Skeletal muscle tissue (tissue), 4 donors: ENCODE results near the gene SURF1. TPM values are rescaled to one million over a fixed set of nuclear protein-coding genes. Genes with fewer than 3 reads are reported as not detected.
A peak's percentile ranks its signal among the peaks of the same experiment; 100 is the strongest.

Source experiments
- H3K27ac ChIP-seq: one replicate; pipeline ENCODE4 v1.7.0; 2013; ENCODE audit warnings: mild to moderate bottlenecking, low read depth, low read length, inconsistent platforms
- H3K27me3 ChIP-seq, 3 donors: one replicate each; pipeline ENCODE4 v1.7.0; 2013; ENCODE audit warnings: low read length in 3 of 3; ENCODE audit not compliant: control insufficient read depth in 3 of 3, insufficient read depth in 3 of 3
- H3K36me3 ChIP-seq, 3 donors: one replicate each; pipeline ENCODE4 v1.7.0; 2013; ENCODE audit warnings: low read length in 3 of 3; ENCODE audit not compliant: control insufficient read depth in 3 of 3, insufficient read depth in 3 of 3
- H3K4me1 ChIP-seq, 3 donors: one replicate each; pipeline ENCODE4 v1.7.0; 2013; ENCODE audit warnings: low read length in 3 of 3, mild to moderate bottlenecking in 3 of 3; ENCODE audit not compliant: control insufficient read depth in 3 of 3, insufficient read depth in 3 of 3
- H3K4me3 ChIP-seq, 3 donors: one replicate each; pipeline ENCODE4 v1.7.0; 2013; ENCODE audit warnings: low read length in 3 of 3
- H3K9ac ChIP-seq, 3 donors: one replicate each; pipeline ENCODE4 v1.7.0; 2013; ENCODE audit warnings: low read length in 3 of 3, mild to moderate bottlenecking in 3 of 3, moderate library complexity in 2 of 3, low read depth in 1 of 3
- H3K9me3 ChIP-seq, 3 donors: one replicate each; pipeline ENCODE4 v1.7.0; 2013; ENCODE audit warnings: low read length in 3 of 3; ENCODE audit not compliant: control insufficient read depth in 3 of 3
- total RNA-seq: library from RNA; depleted of rRNA; stranded (reverse); fragments of >200 nt; gene quantifications from one replicate; pipeline ENCODE4 v1.2.3, GENCODE V29; 2014
- donor health status: Osteomylitis.

SURF1 gene
- total RNA-seq, 1 donor from 2014 or later, result 24.5 TPM

GRCh38 chr9:133354766-133355165 is 1.5 kb downstream of the SURF1 start:
- H3K9ac ChIP-seq, result peak overlapping the region; percentile 45 to 91 (median 47)
- no peak overlapping the region for H3K27ac ChIP-seq
- H3K36me3 ChIP-seq, result peaks cover 46 to 57% (median 47%) of the 10 kb centered on the region in 3 donors
- no peaks in the 10 kb centered on the region for H3K27me3 ChIP-seq
- no peaks in the 10 kb centered on the region for H3K9me3 ChIP-seq
- H3K4me1 ChIP-seq, result peaks cover 28 to 53% (median 37%) of the 10 kb centered on the region in 3 donors
- no peak overlapping the region for H3K4me3 ChIP-seq

DNA sequence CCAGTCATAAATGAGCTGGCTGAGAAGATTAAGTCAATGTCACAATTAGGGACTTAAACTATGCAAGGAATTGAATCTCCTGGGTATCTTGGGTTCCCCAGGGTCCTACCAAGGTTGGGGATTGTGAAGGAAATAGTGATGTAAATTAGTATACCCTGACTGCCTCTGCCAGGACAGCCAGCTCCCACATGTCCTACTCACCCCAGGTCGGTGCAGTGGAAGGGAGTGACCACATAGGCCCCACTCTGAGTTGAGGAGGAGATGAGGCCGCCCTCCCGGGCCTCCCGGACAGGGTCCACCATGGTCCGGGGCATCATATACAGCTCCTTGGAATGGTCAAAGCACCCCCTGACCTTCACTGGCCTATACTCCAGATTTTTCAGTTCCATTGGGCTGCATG is 2.7 kb downstream of the SURF1 start:
- peaks cover 50 to 63% (median 53%) of the 10 kb centered on the region in 3 donors for H3K36me3 ChIP-seq
- no peak overlapping the region for H3K27ac ChIP-seq
- H3K9ac ChIP-seq, result peak overlapping the region in 2 of 3 donors; percentile 25 to 35
- H3K4me1 ChIP-seq, result peaks cover 37 to 59% (median 46%) of the 10 kb centered on the region in 3 donors
- no peak overlapping the region for H3K4me3 ChIP-seq
- no peaks in the 10 kb centered on the region for H3K27me3 ChIP-seq
- H3K9me3 ChIP-seq, result no peaks in the 10 kb centered on the region

- peak overlapping the region in 1 of 3 donors; percentile 2 for H3K9ac ChIP-seq
- no peaks in the 10 kb centered on the region for H3K27me3 ChIP-seq
- H3K4me1 ChIP-seq, result peaks cover 36 to 57% (median 42%) of the 10 kb centered on the region in 3 donors
- H3K4me3 ChIP-seq, result no peak overlapping the region
- no peaks in the 10 kb centered on the region for H3K9me3 ChIP-seq
- peaks cover 50 to 59% (median 53%) of the 10 kb centered on the region in 3 donors for H3K36me3 ChIP-seq
- H3K27ac ChIP-seq, result no peak overlapping the region
Observed at GRCh38 chr9:133352635-133353340, 3.5 kb downstream of the SURF1 start.

DNA sequence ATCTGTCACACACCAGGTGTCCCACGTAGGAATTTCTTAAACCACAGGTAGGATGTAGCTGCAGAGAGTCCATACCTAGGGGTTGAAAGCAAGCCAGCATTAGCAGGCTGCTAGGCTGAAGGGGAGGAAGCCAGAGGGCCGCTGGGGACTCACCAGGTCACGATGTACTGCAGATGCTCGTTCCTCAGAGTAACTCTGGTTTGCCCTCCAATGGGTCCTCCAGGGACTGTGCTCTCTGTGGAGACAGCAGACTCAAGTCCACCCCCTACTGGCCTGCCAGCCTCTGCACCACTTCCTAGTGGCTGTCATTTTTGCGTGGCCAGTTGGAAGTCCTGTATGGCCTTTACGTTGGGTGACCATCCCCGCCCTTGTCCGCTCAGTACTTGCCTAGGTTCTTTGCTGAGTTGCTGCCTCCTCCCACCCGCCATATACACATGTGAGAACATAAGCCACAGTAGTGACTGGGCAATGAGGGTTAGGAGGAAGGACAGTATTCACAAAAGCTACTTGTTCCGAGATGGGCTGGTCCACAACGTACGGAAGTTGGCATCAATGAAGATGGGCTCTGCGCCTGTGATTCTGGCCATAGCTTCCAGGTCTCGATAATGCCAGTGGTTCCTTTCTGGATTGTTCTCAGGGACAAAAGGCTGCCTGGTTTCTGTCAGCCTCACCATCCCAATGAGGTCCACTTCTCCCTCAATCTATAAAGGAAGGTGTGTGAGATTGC is 4.2 kb downstream of the SURF1 start:
- H3K27me3 ChIP-seq, result no peaks in the 10 kb centered on the region
- no peak overlapping the region for H3K4me3 ChIP-seq
- peaks cover 29 to 50% (median 35%) of the 10 kb centered on the region in 3 donors for H3K4me1 ChIP-seq
- no peaks in the 10 kb centered on the region for H3K9me3 ChIP-seq
- H3K9ac ChIP-seq, result peak overlapping the region in 1 of 3 donors; percentile 57
- peaks cover 49 to 57% (median 53%) of the 10 kb centered on the region in 3 donors for H3K36me3 ChIP-seq
- no peak overlapping the region for H3K27ac ChIP-seq

DNA sequence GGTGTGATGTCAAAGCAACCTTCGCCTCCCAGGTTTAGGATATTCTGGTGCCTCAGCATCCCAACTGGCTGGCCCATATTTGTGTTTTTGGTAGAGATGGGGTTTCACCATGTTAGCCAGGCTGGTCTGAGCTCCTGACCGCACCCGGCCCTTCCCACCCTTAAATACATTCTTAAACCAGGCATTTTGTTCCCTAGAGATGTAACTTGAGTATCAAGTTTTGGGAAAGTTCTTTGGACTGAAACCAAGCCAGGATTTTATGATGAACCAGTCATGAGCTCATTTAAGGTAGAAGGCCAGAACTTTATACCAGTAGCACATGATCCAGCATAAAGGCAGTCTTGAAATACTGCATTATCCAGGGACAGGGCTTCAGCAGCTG is 4.8 kb downstream of the SURF1 start:
- Histone ChIP-seq H3K4me1 (peaks cover 31 to 51% (median 37%) of the 10 kb centered on the region in 3 donors), H3K36me3 (peaks cover 49 to 57% (median 53%) of the 10 kb centered on the region in 3 donors), H3K27me3 (no peaks in the 10 kb centered on the region)

GRCh38 chr9:133349965-133350616 is 6.2 kb downstream of the SURF1 start:
- H3K36me3 ChIP-seq, result peaks cover 54 to 66% (median 63%) of the 10 kb centered on the region in 3 donors

More for the DNA sequence above, 4.8 kb downstream of the SURF1 start:
- Histone ChIP-seq H3K9ac (no peak overlapping the region), H3K9me3 (no peaks in the 10 kb centered on the region), H3K4me3 (no peak overlapping the region), H3K27ac (no peak overlapping the region)

DNA sequence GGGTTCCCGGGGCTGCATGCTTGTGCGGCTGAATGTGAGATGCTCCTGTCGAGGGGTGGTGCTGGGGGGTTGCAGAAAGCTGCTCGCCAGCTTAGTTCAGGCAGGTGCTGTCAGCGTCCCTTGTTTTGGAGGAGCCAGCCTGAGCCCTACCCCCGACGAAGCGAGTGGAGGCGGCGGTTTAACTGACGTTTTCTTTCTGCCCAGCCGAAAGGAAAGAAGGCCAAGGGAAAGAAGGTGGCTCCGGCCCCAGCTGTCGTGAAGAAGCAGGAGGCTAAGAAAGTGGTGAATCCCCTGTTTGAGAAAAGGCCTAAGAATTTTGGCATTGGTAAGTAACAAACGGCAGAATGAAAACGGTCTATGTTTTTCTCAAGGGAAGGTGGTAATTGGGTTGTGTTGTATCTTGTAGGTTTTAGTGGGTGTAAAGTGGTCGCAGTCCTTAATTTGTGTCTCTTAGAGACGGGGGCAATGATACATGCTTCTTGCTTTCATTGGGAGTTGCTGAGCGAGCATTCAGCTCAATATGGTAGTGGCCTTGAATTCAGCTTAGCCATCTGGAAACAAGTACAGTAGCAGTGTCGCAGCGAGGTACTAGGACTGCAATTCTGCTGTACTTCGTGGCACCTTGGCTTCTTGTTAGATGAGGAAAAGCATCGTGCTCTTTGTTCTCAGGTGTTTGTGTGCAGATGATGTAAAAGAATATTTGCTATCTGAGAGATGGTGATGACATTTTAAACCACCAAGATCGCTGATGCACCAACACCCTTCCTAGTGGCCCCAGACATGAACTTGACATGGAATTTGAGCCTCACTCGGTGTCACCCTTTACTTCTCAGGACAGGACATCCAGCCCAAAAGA is 7.3 kb downstream of the SURF1 start:
- peaks cover 60 to 70% (median 67%) of the 10 kb centered on the region in 3 donors for H3K36me3 ChIP-seq
- H3K9ac ChIP-seq, result peak overlapping the region; percentile 99
- peaks cover 22 to 43% (median 29%) of the 10 kb centered on the region in 3 donors for H3K4me1 ChIP-seq

More at GRCh38 chr9:133349965-133350616, 6.2 kb downstream of the SURF1 start:
- Histone ChIP-seq H3K27ac (no peak overlapping the region), H3K4me1 (peaks cover 30 to 51% (median 35%) of the 10 kb centered on the region in 3 donors), H3K9me3 (no peaks in the 10 kb centered on the region), H3K27me3 (no peaks in the 10 kb centered on the region), H3K9ac (peak overlapping the region; percentile 99), H3K4me3 (no peak overlapping the region)

GRCh38 chr9:133347985-133348717 is 8.1 kb downstream of the SURF1 start, which contains the start of the genes MED22 and RPL7A:
TSS of gene MED22 (minus strand) at chr9:133348131. CDS start at chr9:133346662, 1,469 bp downstream.
TSS of gene RPL7A (plus strand) at chr9:133348218. CDS start at chr9:133348244, 26 bp downstream.
- Histone ChIP-seq H3K9me3 (no peaks in the 10 kb centered on the region), H3K27ac (peak within 1 kb of the TSS; percentile 93), H3K9ac (peak within 1 kb of the TSS; percentile 99), H3K27me3 (no peaks in the 10 kb centered on the region), H3K4me1 (peaks cover 22 to 39% (median 29%) of the 10 kb centered on the region in 3 donors), H3K36me3 (peaks cover 63 to 70% (median 70%) of the 10 kb centered on the region in 3 donors), H3K4me3 (peak within 1 kb of the TSS; percentile 96 to 100 (median 100))

More for the DNA sequence above, 7.3 kb downstream of the SURF1 start:
- Histone ChIP-seq H3K27me3 (no peaks in the 10 kb centered on the region), H3K4me3 (peak overlapping the region; percentile 96 to 100 (median 100)), H3K27ac (peak overlapping the region; percentile 93), H3K9me3 (no peaks in the 10 kb centered on the region)
